NOMO-1 treated with DMSO at 0.1 percent for 48 hours (cell line): ENCODE data around the gene CLP1.
A peak's percentile ranks its signal among the peaks of the same experiment; 100 is the strongest.

ENCODE experiments used
- DNase-seq: peaks from one replicate; lab custom pipeline; 2025; ENCODE audit not compliant: unreplicated experiment; lab: John Stamatoyannopoulos, UW

Gene CLP1

DNA sequence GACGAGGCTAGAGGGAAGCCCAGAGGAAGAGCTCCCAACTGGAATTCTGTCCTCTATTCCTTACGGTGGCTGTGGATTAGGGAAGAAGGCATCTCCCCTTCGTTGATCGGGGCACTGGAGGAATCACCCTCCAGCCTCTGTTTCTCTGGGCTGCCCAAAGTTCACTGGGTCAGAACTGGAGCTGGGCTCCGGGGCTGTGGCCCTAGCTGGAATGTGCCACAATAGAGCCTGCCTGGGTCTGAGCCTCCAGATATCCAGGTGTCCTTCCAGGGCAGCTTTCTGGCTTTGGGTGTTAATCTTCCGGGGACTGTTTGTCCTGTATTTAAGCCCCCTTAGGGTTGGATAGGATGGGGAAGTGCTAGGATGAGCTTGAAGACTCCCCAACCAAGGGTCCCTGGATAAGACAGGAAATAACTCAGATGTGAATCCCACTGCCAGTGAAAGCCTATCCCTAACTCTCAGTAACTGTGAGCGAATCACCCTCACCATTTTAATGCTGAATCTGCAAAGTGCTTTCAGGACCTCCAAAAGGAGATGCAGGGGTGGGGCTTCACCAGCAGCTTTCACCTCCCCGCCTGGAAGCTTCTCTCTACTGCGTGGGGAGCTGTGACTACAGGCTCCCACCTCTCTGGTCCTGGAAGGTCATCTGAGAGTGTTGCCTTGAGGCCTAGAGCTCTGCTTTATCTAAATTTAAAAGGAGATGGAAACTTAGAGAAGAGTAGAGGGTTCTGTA lies 17.3 kb upstream of the CLP1 start:
- no peak for DNase-seq

DNA sequence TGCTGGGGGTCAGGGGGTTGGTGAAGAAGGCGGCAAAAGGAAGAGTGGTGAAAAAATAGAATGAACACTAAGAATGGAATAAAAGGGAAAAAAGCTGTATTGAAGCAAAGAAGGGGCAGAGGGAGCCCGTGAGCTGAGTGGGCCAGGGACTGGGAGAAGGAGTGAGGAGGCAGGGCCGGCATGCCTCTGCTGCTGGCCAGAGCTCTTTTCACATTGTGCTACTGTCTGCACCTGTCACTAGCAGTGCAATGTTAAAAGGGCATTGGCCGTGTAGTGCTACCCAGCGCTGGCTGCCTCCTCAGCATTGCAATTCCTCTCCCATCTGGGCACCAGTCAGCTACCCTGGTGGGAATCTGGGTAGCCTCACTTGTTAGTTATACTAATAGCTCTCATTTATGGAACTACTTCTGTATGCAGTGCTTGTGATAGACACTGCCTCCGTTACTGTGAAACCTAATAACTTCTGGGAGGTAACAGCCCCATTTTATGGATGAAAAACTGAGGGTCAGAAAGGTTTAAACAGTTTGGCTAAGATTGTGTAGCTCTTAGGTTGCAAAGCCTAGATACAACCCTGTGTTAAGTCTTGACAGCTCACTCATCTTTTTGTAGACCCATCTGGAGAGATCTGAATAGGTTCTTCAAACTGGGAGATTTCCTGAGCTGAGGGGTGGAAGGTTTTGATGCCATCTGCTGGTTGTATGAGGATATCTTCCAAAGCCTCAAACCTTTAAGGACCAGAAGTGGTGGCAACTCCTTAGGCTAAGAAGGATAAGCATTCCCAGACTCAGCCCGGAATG lies 16.4 kb upstream of the CLP1 start:
- DNase-seq, result peak; percentile 39

DNA sequence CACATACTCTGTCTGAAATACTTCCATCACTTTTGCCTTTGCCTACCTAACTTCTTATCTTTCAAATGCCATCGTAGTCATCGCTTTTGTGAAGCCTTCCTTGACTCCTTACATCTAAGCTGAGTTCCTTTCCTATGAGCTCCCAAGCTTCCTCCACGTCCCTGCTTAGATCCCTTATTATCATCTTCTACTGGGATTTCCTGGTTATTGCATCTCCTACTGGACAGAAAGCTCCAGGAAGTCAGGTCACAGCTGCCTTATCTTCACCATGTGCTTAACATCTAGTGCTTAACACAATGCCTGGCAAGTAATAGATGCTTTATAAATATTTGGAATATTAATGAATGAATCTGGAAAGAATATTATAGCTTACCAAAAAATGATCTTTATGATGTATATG lies 13.8 kb upstream of the CLP1 start:
- DNase-seq, result no peak

DNA sequence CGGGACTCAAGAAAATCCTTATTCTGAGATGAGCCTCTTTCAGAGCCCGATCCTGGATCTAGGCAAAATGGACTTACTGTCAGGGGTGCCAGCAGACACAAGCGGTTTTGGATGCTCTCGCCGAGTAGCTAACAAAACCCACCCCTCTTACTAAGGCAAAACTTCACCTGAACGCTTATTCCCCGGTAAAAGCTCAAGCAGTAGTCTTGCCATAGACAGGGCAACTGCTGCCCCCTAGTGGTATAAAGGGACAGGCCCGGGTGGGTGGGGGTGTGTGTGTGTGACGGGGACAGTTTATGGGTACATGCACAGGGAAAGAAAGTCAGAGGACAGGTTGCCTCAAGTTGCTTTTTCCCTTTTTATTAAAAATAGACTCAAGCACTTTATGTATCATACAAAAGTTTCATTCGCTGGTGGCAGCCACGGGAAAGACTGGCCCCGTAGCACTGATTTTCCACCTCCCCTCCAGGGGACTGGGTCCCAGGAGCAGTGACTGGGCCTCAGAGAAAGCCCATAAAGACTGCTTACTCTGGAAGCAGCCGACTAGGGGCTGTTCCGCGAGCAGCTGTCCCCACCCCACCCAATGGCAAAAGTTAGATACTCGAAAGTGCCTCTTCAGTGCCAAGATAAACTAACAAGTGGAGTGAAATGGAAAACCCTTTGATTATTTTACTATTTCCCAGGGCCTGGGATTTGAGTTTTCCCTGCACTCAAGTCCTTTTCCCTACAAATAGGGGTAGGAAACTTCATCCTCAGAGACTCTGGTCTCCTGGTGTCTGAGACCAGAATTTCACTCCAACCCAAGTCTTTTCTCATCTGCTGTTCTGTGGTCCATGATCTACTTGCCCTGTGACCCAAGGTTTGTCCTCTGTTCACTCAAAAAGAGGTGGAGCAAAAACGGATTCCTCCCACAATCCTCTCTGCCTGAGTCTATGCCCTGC lies 12.5 kb upstream of the CLP1 start:
- DNase-seq, result peak; percentile 55

DNA sequence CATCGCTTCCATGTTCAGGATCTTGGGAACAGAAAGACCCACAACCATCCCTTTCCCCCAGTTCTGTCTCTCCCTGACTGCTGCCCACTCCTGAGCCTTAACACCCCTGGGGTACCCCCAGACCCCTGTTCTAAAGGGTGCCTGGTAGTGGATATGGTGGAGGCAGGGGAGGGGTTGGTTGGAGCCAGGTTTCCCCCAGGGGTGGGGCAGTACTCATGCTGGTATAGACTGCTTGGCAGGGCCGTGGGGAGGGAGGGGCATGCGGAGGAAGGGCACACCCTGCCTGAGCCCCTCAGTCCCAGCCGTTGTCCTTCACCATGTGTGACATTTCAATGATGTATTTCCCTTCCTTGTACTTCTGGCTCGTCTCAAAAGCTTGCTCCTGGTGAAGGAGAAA lies 11.9 kb upstream of the CLP1 start:
- no peak for DNase-seq

DNA sequence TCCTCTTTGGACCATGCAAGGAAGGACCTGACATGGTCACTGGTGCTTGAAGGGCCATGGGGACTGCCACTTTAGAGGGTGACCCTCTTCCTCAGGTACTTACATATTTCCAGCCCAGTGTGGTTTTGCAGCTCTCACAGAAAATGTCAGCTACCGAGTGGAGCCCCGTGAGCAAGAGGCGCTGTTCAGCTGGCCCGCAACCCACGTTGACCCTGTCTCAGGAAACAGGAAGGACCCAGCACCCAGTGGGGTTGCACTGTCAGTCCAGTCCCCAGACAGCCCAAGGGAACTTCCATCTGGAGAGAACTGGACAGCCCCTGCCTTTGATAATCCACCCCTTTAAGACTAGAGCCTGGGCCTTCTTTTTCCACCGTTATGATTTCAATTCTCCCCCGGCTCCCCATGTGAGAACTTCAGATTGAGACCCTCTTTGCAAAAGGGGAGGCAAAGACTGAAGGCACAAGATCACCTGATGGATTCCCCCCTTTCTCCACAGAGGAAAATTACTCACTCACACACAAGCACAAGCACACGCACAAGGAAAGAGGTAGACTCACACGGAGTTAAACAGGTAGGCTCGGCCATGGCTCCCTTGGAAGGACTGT lies 11.3 kb upstream of the CLP1 start:
- DNase-seq, result no peak

DNA sequence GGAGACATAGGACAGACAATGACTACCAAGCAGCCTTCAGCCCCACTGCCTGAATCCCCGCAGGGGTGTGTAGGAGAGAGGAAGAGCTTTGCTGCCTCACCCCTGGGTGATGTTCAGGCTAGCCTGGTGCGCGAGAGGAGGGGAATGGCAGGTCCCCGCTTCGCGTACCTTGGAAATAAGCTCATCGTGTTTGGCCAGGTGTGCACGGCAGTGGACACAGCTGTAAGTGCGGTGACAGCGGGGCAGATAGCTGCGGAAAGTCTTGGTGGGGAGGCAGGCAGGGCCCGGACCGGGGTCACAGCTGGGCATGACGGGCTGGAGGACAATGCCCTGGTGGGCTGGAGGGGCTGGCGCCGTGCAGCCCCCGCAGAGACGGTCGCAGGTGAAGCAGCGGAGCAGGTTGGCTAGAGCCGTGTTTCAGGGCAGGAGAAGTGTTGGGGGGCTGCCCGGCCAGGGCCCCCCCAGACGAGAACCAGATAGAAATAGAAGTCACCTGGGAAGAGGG lies 10.7 kb upstream of the CLP1 start:
- DNase-seq, result no peak

DNA sequence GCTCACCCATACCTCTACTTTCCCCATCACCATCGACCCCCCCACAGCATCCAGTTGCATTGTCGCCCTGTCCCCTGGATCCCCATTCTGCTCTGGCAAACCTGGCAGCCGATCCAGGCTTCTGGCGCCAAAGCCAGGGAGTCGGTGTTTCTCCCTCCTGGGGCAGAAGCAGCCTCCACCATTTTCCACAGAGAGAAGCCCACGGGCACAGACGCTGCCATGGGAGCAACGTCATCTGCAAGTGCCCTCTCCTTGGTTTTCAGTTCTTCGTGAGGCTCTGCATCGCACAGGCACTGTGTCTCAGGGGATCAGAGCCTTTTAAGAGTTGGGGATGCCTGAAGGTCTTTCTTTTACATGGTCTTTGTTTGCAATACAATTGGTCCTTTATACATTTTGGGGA lies 10.2 kb upstream of the CLP1 start:
- DNase-seq, result no peak

DNA sequence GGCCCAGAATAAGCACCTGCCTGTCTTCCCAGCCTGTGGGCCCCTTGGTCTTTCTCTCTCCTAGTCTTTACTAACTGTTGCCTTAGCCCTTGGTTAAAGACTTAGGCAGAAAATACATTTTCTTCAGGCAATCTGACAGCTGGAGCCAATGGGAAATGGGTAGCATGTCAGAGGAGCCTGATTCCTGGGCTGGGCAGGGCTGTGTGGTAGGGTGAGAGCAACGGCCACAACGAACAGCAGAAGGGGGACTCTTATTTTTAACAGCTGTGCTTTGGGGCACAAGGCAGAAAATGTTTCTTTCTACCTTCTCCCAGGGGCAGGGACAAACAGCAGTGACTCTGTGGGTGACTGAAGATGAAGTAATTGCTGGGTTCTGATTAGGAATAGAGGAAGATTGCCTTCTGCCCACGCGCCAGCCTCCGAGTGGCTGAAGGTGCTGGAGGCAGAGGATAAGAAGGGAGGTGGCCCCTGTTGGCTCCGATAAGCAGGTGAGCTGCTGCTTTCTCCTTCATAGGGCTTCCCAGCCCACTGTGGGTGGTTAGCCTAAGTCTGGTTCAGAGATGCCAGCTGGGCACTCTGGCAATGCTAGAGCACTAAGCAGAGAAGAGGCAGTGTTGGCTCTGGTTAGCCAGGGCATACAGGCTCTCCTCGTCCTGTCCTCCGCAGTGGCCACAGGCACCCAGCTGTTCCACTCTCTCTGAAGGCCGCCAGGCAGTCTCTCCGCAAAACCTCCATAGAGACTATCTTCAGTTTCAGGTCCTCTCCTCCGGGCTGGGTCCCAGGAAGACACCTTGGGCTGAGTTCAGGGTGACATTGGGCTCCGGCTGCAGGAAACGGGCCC lies 9.4 kb upstream of the CLP1 start:
- no peak for DNase-seq

DNA sequence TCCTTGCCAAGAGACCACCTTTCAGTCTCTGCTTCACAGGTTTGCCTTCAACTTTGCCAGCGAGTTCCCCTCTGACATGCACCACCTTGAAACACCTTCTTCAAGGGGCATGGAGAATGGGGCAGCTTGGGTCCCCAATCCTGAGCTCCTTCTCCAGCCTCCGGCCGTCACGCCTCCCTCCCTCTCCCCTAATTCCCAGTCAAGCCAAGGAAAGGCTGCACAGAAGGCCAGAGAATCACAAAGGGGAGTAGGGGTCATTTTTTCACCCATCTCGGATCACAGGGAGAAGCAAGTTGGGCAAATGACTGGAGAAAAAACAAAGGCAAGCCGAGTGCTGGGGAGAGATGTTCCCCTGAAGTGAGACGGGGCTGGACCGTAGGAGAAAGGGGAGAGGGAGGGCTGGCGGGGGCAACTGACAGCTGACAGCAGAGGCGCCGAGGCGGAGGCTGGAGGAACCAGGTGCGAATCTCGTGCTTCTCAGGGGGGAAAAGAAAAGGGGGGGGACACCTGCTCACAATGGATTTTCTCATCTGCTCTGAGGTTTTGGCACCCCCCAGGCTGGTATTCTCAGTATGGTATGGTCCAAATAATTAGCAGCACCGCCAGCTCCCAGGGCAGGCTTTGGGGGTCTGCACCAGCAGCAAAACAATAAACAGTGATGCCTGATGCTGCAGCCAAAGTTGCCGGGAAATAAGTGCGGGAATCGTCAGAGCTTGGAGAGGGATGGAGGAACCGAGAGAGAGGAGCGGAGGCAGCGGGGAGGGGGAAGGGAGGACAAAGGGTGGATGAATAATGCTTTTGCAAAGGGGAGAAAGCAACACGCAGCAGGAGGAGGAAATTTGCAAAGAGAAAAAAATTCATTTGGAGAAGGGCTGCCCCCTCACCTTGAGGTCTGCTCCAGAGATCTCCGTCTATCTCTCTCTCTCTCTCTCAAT lies 8.5 kb upstream of the CLP1 start:
- DNase-seq, result no peak

DNA sequence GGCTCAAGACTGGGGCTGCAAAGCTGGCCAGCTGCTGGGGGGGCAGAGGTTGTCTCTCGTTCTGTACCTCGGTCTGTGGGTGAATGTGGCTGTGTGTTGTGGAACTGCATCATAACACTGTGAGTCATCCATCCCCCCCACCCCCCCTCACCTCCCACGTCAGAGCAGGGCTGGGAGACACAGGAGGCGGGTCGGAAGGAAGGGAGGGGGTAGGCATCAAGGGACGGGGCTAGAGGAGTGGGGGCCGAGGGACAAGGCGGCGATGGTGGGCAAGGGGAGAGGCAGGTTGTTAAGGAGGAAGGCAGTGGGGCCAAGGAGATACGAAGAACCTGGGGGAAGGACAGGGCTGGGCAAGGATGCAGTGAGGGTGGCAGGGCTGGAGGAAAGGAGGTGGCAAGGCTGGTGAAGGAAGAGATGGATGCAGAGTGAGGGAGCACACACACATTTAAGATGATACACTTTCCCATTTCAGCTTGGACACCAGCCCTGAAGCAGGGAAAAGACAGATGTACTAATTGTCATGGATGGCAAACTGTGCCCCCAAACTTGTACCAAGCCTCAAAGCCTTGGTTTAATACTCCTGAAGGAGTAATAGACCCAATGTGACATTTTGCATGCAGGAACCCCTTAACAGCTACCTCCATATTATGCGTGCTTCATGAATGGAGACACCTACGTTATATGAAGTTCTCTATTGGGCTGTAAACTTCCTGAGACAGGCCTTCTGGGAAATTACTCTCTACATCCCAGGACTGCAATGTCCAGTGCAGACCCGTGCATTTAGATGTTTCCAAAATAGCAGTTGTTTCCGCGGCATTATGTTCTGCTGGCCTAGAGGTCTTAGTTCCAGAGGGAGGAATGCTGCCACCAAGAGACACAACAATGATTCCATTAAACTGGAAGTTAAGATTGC lies 7.5 kb upstream of the CLP1 start, which contains the start of gene YPEL4:
Gene YPEL4, minus strand, starts transcription at position 87 of the 913 bp plus-strand sequence. CDS start 2,805 bp downstream, outside the sequence.
- DNase-seq, result peak; percentile 22

DNA sequence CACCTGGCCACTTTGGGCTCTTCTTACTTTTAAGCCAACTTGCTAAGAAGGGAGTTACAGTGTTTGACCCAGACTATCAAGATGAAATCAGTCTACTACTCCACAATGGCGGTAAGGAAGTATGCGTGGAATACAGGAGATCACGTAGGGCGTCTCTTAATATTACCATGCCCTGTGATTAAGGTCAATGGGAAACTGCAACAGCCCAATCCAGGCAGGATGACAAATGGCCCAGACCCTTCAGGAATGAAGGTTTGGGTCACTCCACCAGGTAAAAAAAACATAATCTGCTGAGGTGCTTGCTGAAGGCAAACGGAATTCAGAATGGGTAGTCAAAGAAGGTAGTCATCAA lies 6.8 kb upstream of the CLP1 start:
- no peak for DNase-seq

DNA sequence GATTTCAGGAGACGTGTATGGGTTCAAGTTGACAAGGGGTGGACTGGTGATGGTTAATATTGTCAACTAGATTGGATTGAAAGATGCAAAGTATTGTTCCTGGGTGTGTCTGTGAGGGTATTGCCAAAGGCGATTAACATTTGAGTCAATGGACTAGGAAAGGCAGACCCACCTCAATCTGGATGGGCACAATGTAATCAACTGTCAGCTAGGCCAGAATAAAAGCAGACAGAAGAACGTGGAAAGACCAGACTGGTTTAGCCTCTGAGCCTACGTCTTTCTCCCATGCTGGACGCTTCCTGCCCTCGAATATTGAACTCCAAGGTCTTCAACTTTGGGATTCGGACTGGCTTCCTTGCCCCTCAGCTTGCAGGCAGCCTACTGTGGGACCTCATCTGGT lies 6.2 kb upstream of the CLP1 start:
- no peak for DNase-seq

DNA sequence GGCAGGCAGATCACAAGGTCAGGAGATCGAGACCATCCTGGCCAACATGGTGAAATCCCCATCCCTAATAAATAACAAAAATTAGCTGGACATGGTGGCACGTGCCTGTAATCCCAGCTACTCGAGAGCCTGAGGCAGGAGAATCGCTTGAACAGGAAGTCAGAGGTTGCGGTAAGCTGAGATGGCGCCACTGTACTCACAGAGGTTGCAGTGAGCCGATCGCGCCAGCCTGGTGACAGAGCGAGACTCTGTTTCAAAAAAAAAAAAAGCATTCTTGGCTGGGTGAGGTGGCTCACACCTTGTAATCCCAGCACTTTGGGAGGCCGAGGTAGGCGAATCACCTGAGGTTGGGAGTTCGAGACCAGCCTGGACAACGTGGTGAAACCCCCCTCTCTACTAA lies 5.3 kb upstream of the CLP1 start:
- peak; percentile 29 for DNase-seq

DNA sequence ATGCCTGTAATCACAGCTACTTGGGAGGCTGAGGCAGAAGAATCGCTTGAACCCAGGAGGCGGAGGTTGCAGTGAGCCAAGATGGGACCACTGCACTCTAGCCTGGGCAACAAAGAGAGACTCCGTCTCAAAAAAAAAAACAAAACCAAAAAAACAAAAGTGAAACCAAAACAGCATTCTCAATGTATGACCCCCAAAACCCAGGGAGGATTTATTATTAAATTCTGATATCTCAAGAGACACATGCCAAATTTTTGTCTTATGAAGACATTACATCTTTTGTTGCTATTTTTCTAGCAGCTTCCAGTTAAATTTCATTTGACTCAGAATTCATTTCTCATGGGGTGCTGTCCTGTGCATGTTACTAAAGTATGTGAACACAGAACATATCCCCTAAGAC lies 4.9 kb upstream of the CLP1 start:
- no peak for DNase-seq

DNA sequence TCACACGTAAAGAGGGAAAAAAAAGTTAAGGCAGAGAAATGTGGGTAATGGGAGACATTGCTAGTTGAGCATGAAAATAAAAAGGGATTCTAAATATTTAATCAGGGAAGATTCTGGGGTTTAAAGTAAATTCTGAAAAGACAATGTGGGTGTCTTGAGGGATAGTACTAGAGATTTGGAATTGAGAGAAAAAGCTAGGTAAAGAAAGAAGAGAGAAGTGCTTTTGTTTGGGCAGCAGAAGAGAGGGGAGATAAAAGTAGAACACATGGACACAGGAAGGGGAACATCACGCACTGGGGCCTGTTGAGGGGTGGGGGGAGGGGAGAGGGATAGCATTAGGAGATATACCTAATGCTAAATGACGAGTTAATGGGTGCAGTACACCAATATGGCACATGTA lies 4.4 kb upstream of the CLP1 start:
- DNase-seq, result peak; percentile 48

DNA sequence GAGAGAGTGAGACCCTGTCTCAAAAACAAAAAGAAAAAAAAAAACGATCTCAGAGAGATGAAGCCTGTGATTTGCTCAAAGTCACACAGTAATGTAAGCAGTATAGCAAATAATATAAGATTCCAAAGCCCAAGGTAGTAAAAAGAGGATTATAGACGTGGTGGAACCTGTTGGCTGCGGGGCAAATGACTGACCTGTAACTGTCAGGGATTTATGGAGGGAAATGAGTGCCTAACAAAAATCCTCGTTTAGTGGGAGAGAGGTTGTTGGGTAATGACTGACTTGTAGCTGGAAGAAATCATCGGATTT lies 723 bp upstream of the CLP1 start:
- no peak for DNase-seq

DNA sequence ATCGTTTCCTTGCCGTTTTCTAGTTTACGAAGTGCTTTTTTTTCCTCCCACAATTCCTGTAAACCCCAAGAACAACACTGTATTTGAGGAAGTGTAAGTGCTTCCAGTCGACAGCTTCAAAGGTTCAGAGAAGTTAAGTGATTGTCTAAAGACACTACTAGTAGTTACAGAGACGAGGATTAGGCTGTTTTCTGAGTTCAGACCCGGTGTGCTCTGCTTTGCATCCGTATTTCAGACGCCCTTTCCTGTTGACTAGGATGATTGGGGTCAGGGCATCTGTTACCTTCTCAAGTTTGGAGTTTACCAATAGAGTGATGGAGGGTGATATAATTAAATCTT lies 430 bp downstream of the CLP1 start:
- DNase-seq, result no peak
